Panc1 (cell line): ENCODE measurements around the gene RADIL. TPM values are rescaled to one million over a fixed set of nuclear protein-coding genes. Genes with fewer than 3 reads are reported as not detected.
A peak's percentile ranks its signal among the peaks of the same experiment; 100 is the strongest.

Source experiments
- ATAC-seq: fragments of 200-7000 bp; cut with Tn5 transposase; 2 replicates; pipeline ENCODE4 v1.9.1; 2020; ENCODE audit warnings: mild to moderate bottlenecking, moderate library complexity
- BruUV-seq: library from RNA; stranded (reverse); fragments of 400-500 nt; replicated peaks from 2 replicates; lab custom pipeline; 2021; lab: Mats Ljungman, UMichigan
- CTCF ChIA-PET: fragments of 300-600 bp; sonication (Branson Sonifier 250); formaldehyde crosslinking; loops from one replicate; lab custom pipeline; 2022; ENCODE audit warnings: antibody characterized with exemption; lab: Charles Lee
- POLR2A ChIA-PET: fragments of 300-600 bp; sonication (Branson Sonifier 250); formaldehyde crosslinking; loops from one replicate; lab custom pipeline; 2022; ENCODE audit warnings: antibody characterized with exemption; lab: Charles Lee
- DNase-seq: peaks from one replicate; pipeline ENCODE4 v3.0.0-alpha.2; 2010; ENCODE audit warnings: low read depth, low spot score
- H3K27ac ChIP-seq: 2 replicates; pipeline ENCODE4 v1.5.1; 2011; ENCODE audit warnings: mild to moderate bottlenecking, low read length, inconsistent platforms
- H3K27me3 ChIP-seq: fragments of 200-500 bp; sonication (Bioruptor generic); 2 replicates; pipeline ENCODE4 v1.6.0; 2014; ENCODE audit warnings: low read length, inconsistent platforms; ENCODE audit not compliant: control insufficient read depth, insufficient read depth
- H3K36me3 ChIP-seq: fragments of 200-500 bp; sonication (Bioruptor generic); 2 replicates; pipeline ENCODE4 v1.5.1; 2014; ENCODE audit warnings: inconsistent platforms, mild to moderate bottlenecking, low read length, moderate library complexity; ENCODE audit not compliant: control insufficient read depth, insufficient read depth
- H3K4me1 ChIP-seq: 2 replicates; pipeline ENCODE4 v1.5.1; 2011; ENCODE audit warnings: inconsistent platforms, mild to moderate bottlenecking, low read length, moderate library complexity; ENCODE audit not compliant: control insufficient read depth, insufficient read depth
- H3K4me3 ChIP-seq, 2 experiments: 2 replicates each; pipeline ENCODE4 v1.5.1; 2011 to 2012; ENCODE audit warnings: low read depth in 2 of 2, low read length in 2 of 2, mild to moderate bottlenecking in 2 of 2, inconsistent platforms in 1 of 2, moderate library complexity in 1 of 2
- H3K9me3 ChIP-seq: fragments of 200-500 bp; sonication (Bioruptor generic); 2 replicates; pipeline ENCODE4 v1.5.1; 2014; ENCODE audit warnings: low read depth, mild to moderate bottlenecking, inconsistent platforms, low read length, moderate library complexity; ENCODE audit not compliant: control insufficient read depth, insufficient read depth
- POLR2AphosphoS5 ChIP-seq: IDR thresholded peaks from 2 replicates; pipeline ENCODE4 v1.6.1; 2012; ENCODE audit warnings: mild to moderate bottlenecking, low read depth, low read length, moderate library complexity
- SIN3A ChIP-seq: IDR thresholded peaks from 2 replicates; pipeline ENCODE4 v1.6.1; 2012; ENCODE audit warnings: low read depth, mild to moderate bottlenecking, low read length, moderate library complexity, borderline replicate concordance; ENCODE audit not compliant: insufficient read depth
- TCF7L2 ChIP-seq: IDR thresholded peaks from 2 replicates; pipeline ENCODE4 v1.6.1; 2011; ENCODE audit warnings: mild to moderate bottlenecking, low read depth, low read length, inconsistent platforms
- in situ Hi-C: cut with HindIII; loops from 2 replicates; pipeline ENCODE4 v1.10.0; 2016; ENCODE audit warnings: low sequenced_read_pairs, low pct_unique_long_range_greater_than_20kb
- intact Hi-C: fragments of 100-400 bp; cut with micrococcal nuclease; formaldehyde crosslinking; loops from one replicate; pipeline ENCODE4 v1.10.0; 2022; ENCODE audit not compliant: unreplicated experiment
- total RNA-seq: library from RNA; stranded (reverse); gene quantifications from one replicate; pipeline ENCODE4 v1.2.1, GENCODE V29; 2021; ENCODE audit not compliant: unreplicated experiment
- TF ChIP-seq, protein P1 (sequence below), 2 experiments: IDR thresholded peaks; 2 replicates each; pipeline ENCODE4 v1.6.1; 2011 to 2012; ENCODE audit warnings: low read depth in 2 of 2, control low read depth in 1 of 2, low read length in 1 of 2, mild to moderate bottlenecking in 1 of 2, moderate library complexity in 1 of 2; ENCODE audit not compliant: insufficient read depth in 1 of 2
- TF ChIP-seq, protein P2 (sequence below): fragments of 450-650 bp; IDR thresholded peaks from 2 replicates; pipeline ENCODE4 v1.5.1; 2017; ENCODE audit warnings: mild to moderate bottlenecking

RADIL gene
- total RNA-seq, 1 experiment from 2014 or later = 1.3 TPM

DNA sequence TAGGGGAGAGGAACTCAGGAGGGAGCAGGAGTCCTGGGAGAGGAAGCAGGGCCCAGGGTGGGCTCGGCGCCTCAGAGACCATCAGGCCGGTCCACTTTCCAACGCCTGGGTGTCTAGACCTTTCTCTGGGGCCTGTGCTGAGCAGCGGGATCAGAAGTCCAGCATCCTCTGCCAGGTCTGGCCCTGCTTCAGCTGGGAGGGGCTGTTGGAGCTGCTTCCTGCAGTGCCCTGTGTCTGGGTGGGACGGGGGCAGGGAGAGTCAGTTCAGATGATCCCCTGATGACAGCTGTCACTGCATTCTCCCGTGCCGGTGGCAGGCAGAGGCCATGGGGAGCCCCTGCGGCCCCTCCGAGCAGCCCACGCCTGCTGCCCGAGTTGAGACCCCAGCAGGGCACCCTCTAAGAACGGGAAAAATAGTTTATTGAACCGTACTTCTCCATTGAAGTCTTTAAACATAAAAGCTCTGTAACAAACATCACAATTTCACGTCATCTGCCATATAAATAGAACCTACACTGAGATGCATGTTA is 84.7 kb downstream of the RADIL start:
- no peak overlapping the region for H3K4me3 ChIP-seq
- H3K27me3 ChIP-seq = no peaks in the 10 kb centered on the region
- ChIA-PET POLR2A (no interaction called here), CTCF (interaction anchor here (0.6 to 1.3 kb wide), 11 partner anchors 9 to 702 kb away, joined by 3 to 7 read pairs (median 3); no protein-coding TSS in a partner anchor)
- H3K27ac ChIP-seq = no peak overlapping the region
- BruUV-seq = no TSS peak
- no peaks in the 10 kb centered on the region for H3K36me3 ChIP-seq
- peak; percentile 22 for ATAC-seq
- no peaks in the 10 kb centered on the region for H3K9me3 ChIP-seq
- intact Hi-C loops = loop anchor here (2.0 kb wide), 1 partner anchor 286 kb away; no protein-coding TSS in a partner anchor
- DNase-seq = no peak
- in situ Hi-C loops = no loop called here
- H3K4me1 ChIP-seq = peaks cover 9% of the 10 kb centered on the region
- TF ChIP-seq, protein P1, sequence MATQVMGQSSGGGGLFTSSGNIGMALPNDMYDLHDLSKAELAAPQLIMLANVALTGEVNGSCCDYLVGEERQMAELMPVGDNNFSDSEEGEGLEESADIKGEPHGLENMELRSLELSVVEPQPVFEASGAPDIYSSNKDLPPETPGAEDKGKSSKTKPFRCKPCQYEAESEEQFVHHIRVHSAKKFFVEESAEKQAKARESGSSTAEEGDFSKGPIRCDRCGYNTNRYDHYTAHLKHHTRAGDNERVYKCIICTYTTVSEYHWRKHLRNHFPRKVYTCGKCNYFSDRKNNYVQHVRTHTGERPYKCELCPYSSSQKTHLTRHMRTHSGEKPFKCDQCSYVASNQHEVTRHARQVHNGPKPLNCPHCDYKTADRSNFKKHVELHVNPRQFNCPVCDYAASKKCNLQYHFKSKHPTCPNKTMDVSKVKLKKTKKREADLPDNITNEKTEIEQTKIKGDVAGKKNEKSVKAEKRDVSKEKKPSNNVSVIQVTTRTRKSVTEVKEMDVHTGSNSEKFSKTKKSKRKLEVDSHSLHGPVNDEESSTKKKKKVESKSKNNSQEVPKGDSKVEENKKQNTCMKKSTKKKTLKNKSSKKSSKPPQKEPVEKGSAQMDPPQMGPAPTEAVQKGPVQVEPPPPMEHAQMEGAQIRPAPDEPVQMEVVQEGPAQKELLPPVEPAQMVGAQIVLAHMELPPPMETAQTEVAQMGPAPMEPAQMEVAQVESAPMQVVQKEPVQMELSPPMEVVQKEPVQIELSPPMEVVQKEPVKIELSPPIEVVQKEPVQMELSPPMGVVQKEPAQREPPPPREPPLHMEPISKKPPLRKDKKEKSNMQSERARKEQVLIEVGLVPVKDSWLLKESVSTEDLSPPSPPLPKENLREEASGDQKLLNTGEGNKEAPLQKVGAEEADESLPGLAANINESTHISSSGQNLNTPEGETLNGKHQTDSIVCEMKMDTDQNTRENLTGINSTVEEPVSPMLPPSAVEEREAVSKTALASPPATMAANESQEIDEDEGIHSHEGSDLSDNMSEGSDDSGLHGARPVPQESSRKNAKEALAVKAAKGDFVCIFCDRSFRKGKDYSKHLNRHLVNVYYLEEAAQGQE (IDR thresholded peaks at IDR 0.05; ENCODE audit: insufficient read depth in 1 of 2, low read depth in 2 of 2, low read length in 1 of 2) = no peak
- no peak for TF ChIP-seq POLR2AphosphoS5
- TF ChIP-seq, protein P2, sequence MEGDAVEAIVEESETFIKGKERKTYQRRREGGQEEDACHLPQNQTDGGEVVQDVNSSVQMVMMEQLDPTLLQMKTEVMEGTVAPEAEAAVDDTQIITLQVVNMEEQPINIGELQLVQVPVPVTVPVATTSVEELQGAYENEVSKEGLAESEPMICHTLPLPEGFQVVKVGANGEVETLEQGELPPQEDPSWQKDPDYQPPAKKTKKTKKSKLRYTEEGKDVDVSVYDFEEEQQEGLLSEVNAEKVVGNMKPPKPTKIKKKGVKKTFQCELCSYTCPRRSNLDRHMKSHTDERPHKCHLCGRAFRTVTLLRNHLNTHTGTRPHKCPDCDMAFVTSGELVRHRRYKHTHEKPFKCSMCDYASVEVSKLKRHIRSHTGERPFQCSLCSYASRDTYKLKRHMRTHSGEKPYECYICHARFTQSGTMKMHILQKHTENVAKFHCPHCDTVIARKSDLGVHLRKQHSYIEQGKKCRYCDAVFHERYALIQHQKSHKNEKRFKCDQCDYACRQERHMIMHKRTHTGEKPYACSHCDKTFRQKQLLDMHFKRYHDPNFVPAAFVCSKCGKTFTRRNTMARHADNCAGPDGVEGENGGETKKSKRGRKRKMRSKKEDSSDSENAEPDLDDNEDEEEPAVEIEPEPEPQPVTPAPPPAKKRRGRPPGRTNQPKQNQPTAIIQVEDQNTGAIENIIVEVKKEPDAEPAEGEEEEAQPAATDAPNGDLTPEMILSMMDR = no peak
- no peak for TF ChIP-seq TCF7L2
- no peak for TF ChIP-seq SIN3A

DNA sequence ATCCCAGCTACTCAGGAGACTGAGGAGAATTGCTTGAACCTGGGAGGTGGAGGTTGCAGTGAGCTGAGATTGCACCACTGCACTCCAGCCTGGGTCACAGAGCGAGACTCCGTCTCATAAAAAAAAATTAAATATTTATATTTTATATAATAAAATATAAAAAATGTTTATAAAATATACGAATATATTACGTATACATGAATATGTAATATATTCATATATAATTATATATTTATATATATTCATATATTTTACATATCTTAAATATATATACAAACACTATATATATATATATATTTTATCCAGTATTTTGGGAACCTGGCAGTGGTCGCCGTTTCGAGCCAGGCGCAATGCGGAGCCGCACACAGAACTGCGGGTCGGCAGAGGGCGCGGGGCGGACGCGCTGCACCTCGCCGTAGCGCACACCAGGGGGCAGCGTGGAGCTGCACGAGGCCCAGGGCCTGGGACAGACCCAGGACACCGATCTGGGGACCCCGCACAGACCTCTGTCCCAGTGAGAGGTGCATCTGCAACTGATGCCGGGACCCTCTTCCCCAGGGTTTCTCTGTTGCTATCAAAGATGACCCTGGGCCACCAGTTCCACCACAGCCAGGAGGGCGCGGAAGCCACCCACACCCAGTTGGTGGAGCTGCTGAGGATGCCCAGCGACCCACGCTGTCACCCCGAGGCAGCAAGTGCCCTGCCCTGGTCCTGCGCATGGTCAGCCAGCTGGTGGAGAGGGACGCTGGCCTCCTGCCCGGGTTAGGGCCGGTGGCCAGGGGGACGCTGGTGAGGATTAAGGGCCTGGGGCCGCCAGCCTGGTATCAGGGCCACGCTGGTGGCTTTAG is 85.4 kb downstream of the RADIL start:
- no peaks in the 10 kb centered on the region for H3K9me3 ChIP-seq
- no peak overlapping the region for H3K27ac ChIP-seq
- intact Hi-C loops (loop anchor here (2.0 kb wide), 1 partner anchor 287 kb away; no protein-coding TSS in a partner anchor), in situ Hi-C loops (no loop called here)
- ATAC-seq (peak; percentile 79), DNase-seq (peak; percentile 38)
- ChIA-PET POLR2A (no interaction called here), CTCF (interaction anchor here (0.7 to 1.3 kb wide), 10 partner anchors 10 to 702 kb away, joined by 3 to 7 read pairs (median 3); no protein-coding TSS in a partner anchor)
- no peaks in the 10 kb centered on the region for H3K27me3 ChIP-seq
- no peak overlapping the region; a peak in 1 of 4 replicates for H3K4me3 ChIP-seq
- no peaks in the 10 kb centered on the region for H3K36me3 ChIP-seq
- H3K4me1 ChIP-seq = peaks cover 7% of the 10 kb centered on the region; the same call in 1 of the 2 replicates
- BruUV-seq = no TSS peak
- TF ChIP-seq, protein P2 = peak; percentile 98
- TF ChIP-seq TCF7L2 = no peak
- TF ChIP-seq, protein P1 (IDR thresholded peaks at IDR 0.05; ENCODE audit: insufficient read depth in 1 of 2, low read depth in 2 of 2, low read length in 1 of 2) = no peak
